Liver (tissue), 9 donors: Measurements from ENCODE around the gene LAMTOR4. TPM values are rescaled to one million over a fixed set of nuclear protein-coding genes. Genes with fewer than 3 reads are reported as not detected.

Experiments
- DNase-seq: peaks from one replicate; pipeline ENCODE4 v3.0.0-alpha.2; 2017; ENCODE audit warnings: low spot score
- H3K27ac ChIP-seq, 2 donors: one replicate each; pipeline ENCODE4 v1.7.0; 2013; ENCODE audit warnings: inconsistent platforms in 2 of 2, low read length in 2 of 2, control low read depth in 1 of 2, low read depth in 1 of 2, mild to moderate bottlenecking in 1 of 2
- H3K27me3 ChIP-seq, 4 donors: one replicate each; pipeline versions ENCODE4 v1.6.1 to v1.7.0; 2013; ENCODE audit warnings: low read length in 3 of 4, inconsistent platforms in 1 of 4, mild to moderate bottlenecking in 1 of 4, moderate library complexity in 1 of 4; ENCODE audit not compliant: control insufficient read depth in 4 of 4, insufficient read depth in 4 of 4
- H3K36me3 ChIP-seq, 4 donors: one replicate each; pipeline versions ENCODE4 v1.6.1 to v1.7.0; 2013; ENCODE audit warnings: low read length in 3 of 4, mild to moderate bottlenecking in 3 of 4, low read depth in 1 of 4, moderate library complexity in 1 of 4; ENCODE audit not compliant: control insufficient read depth in 4 of 4, insufficient read depth in 3 of 4
- H3K4me1 ChIP-seq, 4 donors: one replicate each; pipeline versions ENCODE4 v1.6.1 to v1.7.0; 2013; ENCODE audit warnings: low read length in 3 of 4, mild to moderate bottlenecking in 3 of 4, moderate library complexity in 1 of 4; ENCODE audit not compliant: control insufficient read depth in 4 of 4, insufficient read depth in 4 of 4
- H3K4me3 ChIP-seq, 3 donors: one replicate each; pipeline versions ENCODE4 v1.6.1 to v1.7.0; 2013; ENCODE audit warnings: low read length in 3 of 3, control low read depth in 1 of 3, low read depth in 1 of 3, mild to moderate bottlenecking in 1 of 3
- H3K9ac ChIP-seq, 2 donors: one replicate each; pipeline ENCODE4 v1.7.0; 2013; ENCODE audit warnings: low read length in 2 of 2, mild to moderate bottlenecking in 2 of 2, moderate library complexity in 2 of 2, control low read depth in 1 of 2, low read depth in 1 of 2
- H3K9me3 ChIP-seq, 4 donors: one replicate each; pipeline versions ENCODE4 v1.6.1 to v1.7.0; 2013; ENCODE audit warnings: low read length in 3 of 4; ENCODE audit not compliant: control insufficient read depth in 4 of 4
- CTCF ChIP-seq: fragments of 150-350 bp; IDR thresholded peaks from 2 replicates; pipeline ENCODE4 v1.5.1; 2017; ENCODE audit warnings: improper control_type of control experiment, low read depth, low read length; ENCODE audit not compliant: missing input control
- EGR1 ChIP-seq, 2 donors: IDR thresholded peaks; 2 replicates each; pipeline ENCODE4 v1.6.1; 2016 to 2018; ENCODE audit warnings: antibody characterized with exemption in 2 of 2, low read depth in 2 of 2
- FOXA1 ChIP-seq: IDR thresholded peaks from 2 replicates; pipeline ENCODE4 v1.6.1; 2016; ENCODE audit warnings: antibody characterized with exemption
- FOXA2 ChIP-seq: IDR thresholded peaks from 2 replicates; pipeline ENCODE4 v1.6.1; 2016; ENCODE audit warnings: antibody characterized with exemption
- HNF4A ChIP-seq, 2 donors: conservative IDR thresholded peaks; 2 replicates each; pipeline ENCODE4 v1.6.1; 2016; ENCODE audit warnings: antibody characterized with exemption in 2 of 2, mild to moderate bottlenecking in 2 of 2
- HNF4G ChIP-seq: IDR thresholded peaks from 2 replicates; pipeline ENCODE4 v1.6.1; 2016; ENCODE audit warnings: antibody characterized with exemption
- JUND ChIP-seq, 2 donors: IDR thresholded peaks; 2 replicates each; pipeline ENCODE4 v1.6.1; 2016; ENCODE audit warnings: antibody characterized with exemption in 2 of 2
- NR2F2 ChIP-seq: IDR thresholded peaks from 2 replicates; pipeline ENCODE4 v1.6.1; 2016; ENCODE audit warnings: antibody characterized with exemption
- RXRA ChIP-seq, 2 donors: IDR thresholded peaks; 2 replicates each; pipeline ENCODE4 v1.6.1; 2017 to 2018; ENCODE audit warnings: antibody characterized with exemption in 2 of 2, mild to moderate bottlenecking in 1 of 2
- SP1 ChIP-seq: IDR thresholded peaks from 2 replicates; pipeline ENCODE4 v1.6.1; 2018; ENCODE audit warnings: antibody characterized with exemption, mild to moderate bottlenecking
- TAF1 ChIP-seq: conservative IDR thresholded peaks from 2 replicates; pipeline ENCODE4 v1.6.1; 2016; ENCODE audit warnings: antibody characterized with exemption, mild to moderate bottlenecking
- YY1 ChIP-seq: IDR thresholded peaks from 2 replicates; pipeline ENCODE4 v1.6.1; 2016; ENCODE audit warnings: antibody characterized with exemption, mild to moderate bottlenecking
- WGBS: extraction: QIAGEN DNeasy Blood & Tissue Kit; methylation state at CpG from one replicate; pipeline ENCODE4 v1.1.7; 2013; 5-methylcytosine and 5-hydroxymethylcytosine counted together
- polyA plus RNA-seq, 2 donors: library from polyadenylated mRNA; stranded (reverse) in 1 of 2; unstranded in 1 of 2; fragments of 200-250 nt in 1 of 2; fragments of >200 nt in 1 of 2; fragmentation: Nextera tagmentation in 1 of 2; extraction: Ambion mirVana in 1 of 2; gene quantifications; one replicate each; pipeline versions ENCODE4 v1.2.1 to v1.2.3, GENCODE V29; 2013 to 2015
- total RNA-seq, 2 donors: library from RNA; depleted of rRNA; stranded (reverse); fragments of >200 nt; gene quantifications; one replicate each; pipeline ENCODE4 v1.2.3, GENCODE V29; 2014
- TF ChIP-seq, protein P1 (sequence below): IDR thresholded peaks from 2 replicates; pipeline ENCODE4 v1.6.1; 2016; ENCODE audit warnings: antibody characterized with exemption
- TF ChIP-seq, protein P2 (sequence below): IDR thresholded peaks from 2 replicates; pipeline ENCODE4 v1.6.1; 2016; ENCODE audit warnings: antibody characterized with exemption
- donor health status: healthy.
- donor health status: healthy.
- donor health status: healthy.
- donor health status: healthy.
- donor health status: healthy.

LAMTOR4 gene
- total and polyA plus RNA-seq, 4 donors = 28.4 to 112 (median 57.7) TPM

- Histone ChIP-seq H3K4me1 (peaks cover 0 to 2% (median 0%) of the 10 kb centered on the region in 4 donors), H3K9me3 (no peaks in the 10 kb centered on the region), H3K4me3 (no peak overlapping the region), H3K27ac (no peak overlapping the region), H3K27me3 (no peaks in the 10 kb centered on the region), H3K36me3 (no peaks in the 10 kb centered on the region), H3K9ac (no peak overlapping the region)
- WGBS = 83% methylated on average over 13 of the region's 13 CpGs
- no peak for TF ChIP-seq JUND (IDR thresholded peaks at IDR 0.05)
- no peak for TF ChIP-seq HNF4G
- DNase-seq = no peak
Observed at GRCh38 chr7:100137851-100138760, 10.6 kb upstream of the LAMTOR4 start.

DNA sequence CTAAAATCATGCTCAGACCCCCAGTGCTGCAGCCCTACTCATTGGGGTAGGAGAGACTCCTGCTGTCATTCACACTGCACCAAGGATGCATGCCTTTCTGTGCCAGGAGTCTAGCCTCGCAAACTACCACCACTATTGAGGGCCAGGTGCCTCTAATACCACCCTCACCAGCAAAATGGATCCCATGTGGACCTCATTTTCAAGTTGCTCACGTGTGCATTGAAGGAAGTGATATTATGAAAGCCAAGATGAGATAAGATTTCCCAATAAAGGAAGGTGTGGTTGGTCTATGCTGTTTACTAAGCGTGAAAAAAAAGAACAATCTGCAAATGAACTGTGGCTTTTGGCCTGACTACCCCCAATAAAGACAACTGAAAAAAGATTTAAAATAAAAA, 7.2 kb upstream of the LAMTOR4 start:
- TF ChIP-seq, protein P1, sequence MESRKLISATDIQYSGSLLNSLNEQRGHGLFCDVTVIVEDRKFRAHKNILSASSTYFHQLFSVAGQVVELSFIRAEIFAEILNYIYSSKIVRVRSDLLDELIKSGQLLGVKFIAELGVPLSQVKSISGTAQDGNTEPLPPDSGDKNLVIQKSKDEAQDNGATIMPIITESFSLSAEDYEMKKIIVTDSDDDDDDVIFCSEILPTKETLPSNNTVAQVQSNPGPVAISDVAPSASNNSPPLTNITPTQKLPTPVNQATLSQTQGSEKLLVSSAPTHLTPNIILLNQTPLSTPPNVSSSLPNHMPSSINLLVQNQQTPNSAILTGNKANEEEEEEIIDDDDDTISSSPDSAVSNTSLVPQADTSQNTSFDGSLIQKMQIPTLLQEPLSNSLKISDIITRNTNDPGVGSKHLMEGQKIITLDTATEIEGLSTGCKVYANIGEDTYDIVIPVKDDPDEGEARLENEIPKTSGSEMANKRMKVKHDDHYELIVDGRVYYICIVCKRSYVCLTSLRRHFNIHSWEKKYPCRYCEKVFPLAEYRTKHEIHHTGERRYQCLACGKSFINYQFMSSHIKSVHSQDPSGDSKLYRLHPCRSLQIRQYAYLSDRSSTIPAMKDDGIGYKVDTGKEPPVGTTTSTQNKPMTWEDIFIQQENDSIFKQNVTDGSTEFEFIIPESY = no peak
- no peak for TF ChIP-seq CTCF
- no peak for TF ChIP-seq YY1
- TF ChIP-seq, protein P2, sequence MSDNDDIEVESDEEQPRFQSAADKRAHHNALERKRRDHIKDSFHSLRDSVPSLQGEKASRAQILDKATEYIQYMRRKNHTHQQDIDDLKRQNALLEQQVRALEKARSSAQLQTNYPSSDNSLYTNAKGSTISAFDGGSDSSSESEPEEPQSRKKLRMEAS = no peak
- no peak for TF ChIP-seq FOXA2
- no peak for TF ChIP-seq JUND (IDR thresholded peaks at IDR 0.05)
- no peak for TF ChIP-seq EGR1 (IDR thresholded peaks at IDR 0.05; ENCODE audit: low read depth in 2 of 2)
- no peak for TF ChIP-seq FOXA1
- no peak for TF ChIP-seq SP1
- 58% methylated on average over 3 of the region's 3 CpGs for WGBS
- Histone ChIP-seq H3K27me3 (no peaks in the 10 kb centered on the region), H3K9ac (no peak overlapping the region), H3K4me1 (peaks cover 0 to 2% (median 0%) of the 10 kb centered on the region in 4 donors), H3K4me3 (no peak overlapping the region), H3K9me3 (no peaks in the 10 kb centered on the region), H3K36me3 (no peaks in the 10 kb centered on the region), H3K27ac (no peak overlapping the region)
- no peak for DNase-seq

GRCh38 chr7:100142461-100142860, 6.3 kb upstream of the LAMTOR4 start:
- Histone ChIP-seq H3K9ac (no peak overlapping the region), H3K4me1 (peaks cover 0 to 2% (median 0%) of the 10 kb centered on the region in 4 donors), H3K9me3 (no peaks in the 10 kb centered on the region), H3K36me3 (no peaks in the 10 kb centered on the region), H3K27me3 (no peaks in the 10 kb centered on the region), H3K4me3 (no peak overlapping the region), H3K27ac (no peak overlapping the region)
- WGBS = 72% methylated on average over 3 of the region's 3 CpGs
- DNase-seq = no peak
- TF ChIP-seq HNF4A (conservative IDR thresholded peaks at IDR 0.05) (no peak), SP1 (no peak), TAF1 (no peak), FOXA2 (no peak), NR2F2 (no peak), RXRA (IDR thresholded peaks at IDR 0.05) (no peak)
- TF ChIP-seq, protein P2 = no peak
